BJ (cell line): ENCODE measurements around the gene KLHL8. TPM values are rescaled to one million over a fixed set of nuclear protein-coding genes. Genes with fewer than 3 reads are reported as not detected.

ENCODE experiments used
- CTCF ChIA-PET: fragments of 350-600 bp; formaldehyde crosslinking; extraction: SDS; loops from one replicate; lab custom pipeline; 2021; ENCODE audit warnings: antibody characterized with exemption, inconsistent platforms; lab: Yijun Ruan, JAX
- POLR2A ChIA-PET: fragments of 300-600 bp; sonication (Branson Sonifier 250); formaldehyde crosslinking; extraction: SDS; loops from one replicate; lab custom pipeline; 2021; ENCODE audit warnings: antibody characterized with exemption; lab: Charles Lee
- DNase-seq: peaks from one replicate; pipeline ENCODE4 v3.0.0-alpha.2; 2011; ENCODE audit warnings: low read depth
- H3K27me3 ChIP-seq: 2 replicates; pipeline ENCODE4 v1.6.0; 2011; ENCODE audit warnings: low read length; ENCODE audit not compliant: control insufficient read depth, insufficient read depth
- H3K36me3 ChIP-seq: 2 replicates; pipeline ENCODE4 v1.5.1; 2011; ENCODE audit warnings: low read length; ENCODE audit not compliant: control insufficient read depth, insufficient read depth
- H3K4me3 ChIP-seq: 2 replicates; pipeline ENCODE4 v1.5.1; 2011; ENCODE audit warnings: low read depth, mild to moderate bottlenecking, control low read depth, low read length
- CTCF ChIP-seq: IDR thresholded peaks from 2 replicates; pipeline ENCODE4 v1.5.1; 2011; ENCODE audit warnings: low read depth, mild to moderate bottlenecking, control low read depth, inconsistent platforms, low read length, moderate library complexity; ENCODE audit not compliant: insufficient read depth
- polyA plus RNA-seq: library from polyadenylated mRNA; depleted of rRNA; stranded (reverse); fragments of >200 nt; gene quantifications from 2 replicates; pipeline ENCODE4 v1.2.3, GENCODE V29; 2011

KLHL8 gene
- polyA plus RNA-seq, 1 experiment = 1.7 TPM

GRCh38 chr4:87196146-87196545 lies 24.3 kb downstream of the KLHL8 start:
- Histone ChIP-seq H3K36me3 (no peaks in the 10 kb centered on the region), H3K4me3 (no peak overlapping the region), H3K27me3 (no peaks in the 10 kb centered on the region)
- DNase-seq = no peak
- CTCF ChIA-PET = no interaction called here
- POLR2A ChIA-PET = no interaction called here
- TF ChIP-seq CTCF = no peak

DNA sequence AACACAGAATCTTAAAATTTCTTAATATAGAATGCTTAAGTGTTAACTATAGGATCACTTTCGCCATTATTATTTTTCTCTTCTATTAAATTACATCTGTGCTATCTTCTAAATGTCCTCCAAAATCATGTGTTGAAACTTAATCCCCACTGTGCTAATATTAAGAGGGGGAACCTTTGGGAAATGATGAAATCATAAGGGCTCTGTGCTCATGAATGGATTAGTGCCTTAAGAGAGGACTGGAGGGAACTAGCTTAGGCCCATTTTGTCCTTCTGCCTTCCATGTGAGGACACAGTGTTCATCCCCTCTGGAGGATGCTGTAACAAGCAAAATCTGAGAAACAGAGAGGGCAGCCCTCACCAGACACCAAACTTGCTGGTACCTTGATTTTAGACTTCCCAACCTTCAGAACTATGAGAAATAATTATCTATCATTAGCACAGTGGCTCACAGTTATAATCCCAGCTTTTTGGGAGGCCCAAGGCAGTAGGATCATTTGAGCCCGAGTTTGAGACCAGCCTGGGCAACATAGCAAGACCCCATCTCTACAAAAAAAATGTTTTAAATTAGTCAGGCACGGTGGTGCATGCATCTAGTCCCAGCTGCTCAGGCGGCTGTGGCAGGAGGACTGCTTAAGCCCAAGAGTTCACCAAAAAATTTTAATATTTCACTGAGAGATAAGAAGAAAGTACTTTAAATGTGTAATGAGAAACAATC lies 26.3 kb downstream of the KLHL8 start:
- Histone ChIP-seq H3K4me3 (no peak overlapping the region), H3K27me3 (no peaks in the 10 kb centered on the region), H3K36me3 (no peaks in the 10 kb centered on the region)
- ChIA-PET POLR2A (no interaction called here), CTCF (interaction anchor here (1.0 to 1.4 kb wide), 2 partner anchors 25 to 43 kb away, joined by 3 read pairs; no protein-coding TSS in a partner anchor)
- TF ChIP-seq CTCF = no peak
- no peak for DNase-seq

- no peak for TF ChIP-seq CTCF
- no peak for DNase-seq
- CTCF ChIA-PET = no interaction called here
Observed at GRCh38 chr4:87192145-87192919, 28.1 kb downstream of the KLHL8 start.

GRCh38 chr4:87188932-87189331 lies 31.5 kb downstream of the KLHL8 start:
- no peak for DNase-seq
- POLR2A ChIA-PET = no interaction called here
- Histone ChIP-seq H3K27me3 (no peaks in the 10 kb centered on the region), H3K4me3 (no peak overlapping the region), H3K36me3 (no peaks in the 10 kb centered on the region)
- CTCF ChIA-PET = interaction anchor here (1.2 kb wide), 1 partner anchor 39 kb away, joined by 3 read pairs; no protein-coding TSS in a partner anchor
- TF ChIP-seq CTCF = no peak

More at GRCh38 chr4:87192145-87192919, 28.1 kb downstream of the KLHL8 start:
- Histone ChIP-seq H3K4me3 (no peak overlapping the region), H3K36me3 (no peaks in the 10 kb centered on the region), H3K27me3 (no peaks in the 10 kb centered on the region)
- POLR2A ChIA-PET = interaction anchor here (0.6 kb wide), 1 partner anchor 9 kb away, joined by 3 read pairs; no protein-coding TSS in a partner anchor

DNA sequence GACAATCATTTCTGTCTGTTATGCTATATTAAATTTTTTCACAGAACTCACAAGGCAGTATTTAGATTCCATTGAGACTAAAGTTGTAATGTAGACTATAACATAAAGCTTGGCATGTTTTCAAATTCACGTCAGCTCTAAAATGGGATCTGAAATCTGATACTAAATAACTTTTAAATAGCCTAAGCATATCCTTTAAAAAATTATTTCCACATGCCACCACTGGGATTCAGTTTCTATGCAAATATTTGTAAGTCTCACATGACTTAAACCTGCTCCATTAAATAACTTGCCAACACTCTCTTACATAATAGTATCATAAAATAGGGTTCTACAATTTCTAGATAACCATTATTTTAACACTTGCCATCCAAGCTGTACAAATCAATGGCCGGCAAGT lies 32.4 kb downstream of the KLHL8 start:
- no peaks in the 10 kb centered on the region for H3K36me3 ChIP-seq
- H3K4me3 ChIP-seq = no peak overlapping the region
- ChIA-PET CTCF (interaction anchor here (0.6 to 1.0 kb wide), 2 partner anchors 31 to 47 kb away, joined by 3 read pairs; no protein-coding TSS in a partner anchor), POLR2A (no interaction called here)
- no peaks in the 10 kb centered on the region for H3K27me3 ChIP-seq
- TF ChIP-seq CTCF = no peak
- no peak for DNase-seq
